Measurements from ENCODE around the gene RBP4.

Gene RBP4

DNA sequence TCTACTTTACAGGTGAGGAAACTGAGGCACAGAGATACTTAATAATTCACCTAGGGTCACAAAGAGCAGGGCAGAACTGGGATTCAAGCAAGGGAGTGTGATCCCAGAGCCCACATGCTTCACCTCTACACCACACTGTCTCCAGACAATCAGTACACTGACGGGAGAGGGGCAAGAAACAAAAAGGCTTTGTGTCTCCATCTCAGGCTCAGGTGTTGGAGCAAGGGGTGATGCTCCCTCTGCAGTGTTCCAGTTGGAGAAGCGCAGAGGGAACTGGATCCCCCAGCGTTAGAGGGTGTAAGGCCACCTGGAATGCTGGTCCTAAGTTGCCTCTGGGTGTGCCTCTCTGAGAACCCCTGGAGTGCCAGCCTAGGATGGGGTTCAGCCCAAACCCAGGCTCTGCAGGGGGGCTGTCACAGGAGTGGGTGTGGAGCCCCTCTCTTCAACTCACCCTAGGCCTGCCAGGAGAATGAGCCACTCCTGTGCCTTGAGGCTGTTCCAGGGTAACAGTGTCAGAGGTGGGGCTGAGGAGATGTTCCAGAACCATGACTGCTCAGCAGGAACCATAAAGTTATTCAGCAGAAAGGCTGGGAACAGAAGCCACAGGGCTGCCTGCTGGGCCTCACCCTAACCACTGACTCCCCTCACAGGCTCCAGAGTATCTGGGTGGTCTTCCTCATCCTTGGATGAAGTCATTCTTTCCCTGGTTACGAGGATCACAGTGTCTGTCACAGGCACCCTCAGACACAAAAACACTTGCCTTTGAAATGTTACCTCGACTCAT lies 5.5 kb downstream of the RBP4 start:
- DNase-seq (ENCODE audit: low read depth): no peak

DNA sequence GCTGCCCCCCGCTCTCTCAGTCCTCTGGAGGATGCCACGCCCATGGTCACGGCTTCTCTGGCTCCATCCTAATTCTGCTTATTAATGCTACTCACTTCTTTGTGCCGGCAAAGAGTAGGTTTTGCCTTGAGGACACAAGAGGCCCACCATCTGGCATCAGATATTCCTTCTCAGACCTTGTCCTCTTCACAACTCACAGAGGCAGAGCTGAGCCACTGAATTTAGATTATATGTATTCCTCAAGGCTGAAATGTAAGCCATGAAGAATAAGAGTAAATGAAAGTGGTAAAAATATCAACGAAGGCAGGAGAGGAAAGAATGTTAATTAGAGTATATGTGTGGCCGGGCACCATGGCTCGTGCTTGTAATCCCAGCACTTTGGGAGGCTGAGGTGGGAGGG lies 6.5 kb downstream of the RBP4 start:
- DNase-seq (ENCODE audit: low read depth): no peak

DNA sequence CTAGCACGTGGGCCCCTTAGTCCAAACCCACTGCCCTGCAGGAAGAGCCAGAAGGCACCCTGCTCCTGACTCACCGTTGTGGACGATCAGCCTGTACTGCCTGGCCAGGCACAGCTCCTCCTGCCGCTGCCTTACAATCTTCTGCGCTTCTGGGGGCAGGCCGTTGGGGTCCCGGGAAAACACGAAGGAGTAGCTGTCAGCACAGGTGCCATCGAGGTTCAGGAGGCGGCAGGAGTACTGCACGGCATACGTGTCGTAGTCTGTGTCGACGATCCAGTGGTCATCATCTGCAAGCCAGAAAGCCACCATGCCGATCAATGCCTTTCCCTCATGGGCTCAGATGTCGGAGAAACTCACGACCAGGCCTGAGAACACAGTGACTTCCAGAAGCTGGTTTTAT lies 7.3 kb downstream of the RBP4 start:
- no peak for DNase-seq (ENCODE audit: low read depth)

DNA sequence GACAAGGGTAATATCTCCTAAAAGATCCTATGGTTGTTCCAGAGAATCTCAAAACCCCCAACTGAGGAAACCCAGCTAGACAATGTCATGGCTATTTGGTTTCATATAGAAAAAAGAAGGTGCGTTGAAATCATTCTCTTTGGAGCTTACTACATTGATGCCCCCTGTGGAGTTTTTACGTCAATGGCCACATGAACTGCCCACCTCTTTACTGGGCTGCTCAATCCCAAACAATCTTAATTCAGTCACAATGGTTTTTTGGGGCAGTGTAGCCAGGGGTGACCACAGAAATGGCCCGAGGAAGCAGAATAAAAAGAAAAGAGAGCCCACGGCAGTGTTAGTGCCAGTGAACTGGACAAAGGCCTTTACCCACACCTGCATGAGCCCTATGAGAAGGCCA lies 7.8 kb downstream of the RBP4 start:
- no peak for DNase-seq (ENCODE audit: low read depth)

GRCh38 chr10:93591065-93591808 lies 9.8 kb downstream of the RBP4 start:
- no peak for DNase-seq (ENCODE audit: low read depth)

- no peak for DNase-seq (ENCODE audit: low read depth)
Measured at GRCh38 chr10:93590638-93591037, 10.4 kb downstream of the RBP4 start.

GRCh38 chr10:93589648-93590562 lies 11.1 kb downstream of the RBP4 start:
- DNase-seq (ENCODE audit: low read depth): no peak

- DNase-seq (ENCODE audit: low read depth): no peak
Measured at GRCh38 chr10:93584445-93584844, 16.6 kb downstream of the RBP4 start.

GRCh38 chr10:93580828-93581227 lies 20.2 kb downstream of the RBP4 start:
- no peak for DNase-seq (ENCODE audit: low read depth)

DNA sequence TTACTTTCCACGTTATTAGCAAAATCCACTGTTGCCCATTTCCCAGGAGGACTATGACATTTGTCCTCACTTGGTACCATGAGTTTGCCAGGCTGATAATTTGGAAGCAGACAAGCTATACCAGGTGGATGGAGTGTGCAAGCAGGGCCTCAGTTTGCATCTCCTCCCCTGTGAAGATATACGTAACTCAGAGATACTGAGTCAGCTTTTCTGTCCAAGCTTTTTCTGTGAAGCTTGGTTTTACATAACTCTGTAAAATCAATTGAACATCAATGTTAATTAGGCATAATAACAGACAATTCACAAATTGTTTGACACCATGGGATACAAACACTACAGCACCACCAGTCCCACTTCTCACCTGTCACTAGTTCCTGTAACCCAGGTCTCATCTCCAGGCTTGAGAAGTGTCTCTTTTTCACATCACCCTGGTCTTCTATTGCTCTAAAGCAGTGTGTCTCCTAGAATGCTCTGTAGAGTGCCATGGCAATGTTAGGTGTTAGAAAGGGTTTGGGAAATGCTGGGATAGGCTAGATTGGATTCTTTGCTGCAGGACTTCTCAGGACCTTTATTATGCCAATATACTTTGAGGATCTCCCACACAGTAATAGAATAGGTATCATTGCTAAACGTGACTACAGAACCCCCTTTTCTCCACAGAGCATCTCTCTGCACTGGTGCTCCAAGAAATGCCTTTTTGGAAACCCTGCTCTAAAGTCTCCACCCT lies 20.9 kb downstream of the RBP4 start:
- no peak for DNase-seq (ENCODE audit: low read depth)

DNA sequence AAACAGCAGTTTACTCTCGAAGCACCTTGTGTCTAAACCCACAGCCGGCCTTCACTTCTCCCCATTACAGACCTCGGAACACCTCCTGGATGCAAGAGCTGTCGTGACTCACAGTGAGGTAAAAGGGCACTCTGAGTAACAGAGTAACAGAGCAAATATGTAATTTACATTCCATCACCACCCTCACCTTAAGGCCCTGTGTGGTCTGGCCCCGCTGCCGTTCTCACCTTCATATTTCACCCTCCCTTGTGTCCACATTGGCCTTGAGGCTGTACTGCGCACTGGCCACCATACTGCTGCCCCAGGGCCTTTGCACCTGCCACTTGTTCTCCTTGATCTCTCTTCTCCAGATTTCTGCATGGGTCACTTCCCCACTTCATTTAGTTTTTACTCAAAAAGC lies 21.9 kb downstream of the RBP4 start:
- no peak for DNase-seq (ENCODE audit: low read depth)

DNA sequence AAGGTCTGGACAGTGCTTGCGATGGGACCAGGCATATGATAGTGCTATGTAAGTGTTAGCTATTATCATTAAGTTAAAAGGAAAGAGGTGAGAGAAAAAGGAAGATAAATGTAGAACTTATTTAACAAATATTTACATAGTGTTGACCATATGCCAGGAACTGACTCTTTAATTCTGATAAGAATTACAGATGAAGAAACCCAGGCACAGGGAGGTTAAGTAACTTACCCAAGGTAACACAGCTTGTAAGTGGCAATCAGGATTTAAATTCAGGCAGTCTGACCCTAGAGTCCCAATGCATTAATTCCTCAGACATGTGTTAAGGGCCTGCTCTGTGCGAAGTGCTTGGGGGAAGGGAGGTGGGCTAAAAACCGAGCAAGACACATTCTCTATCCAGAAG lies 23.5 kb downstream of the RBP4 start:
- DNase-seq (ENCODE audit: low read depth): no peak

GRCh38 chr10:93576888-93577287 lies 24.1 kb downstream of the RBP4 start:
- no peak for DNase-seq (ENCODE audit: low read depth)

DNA sequence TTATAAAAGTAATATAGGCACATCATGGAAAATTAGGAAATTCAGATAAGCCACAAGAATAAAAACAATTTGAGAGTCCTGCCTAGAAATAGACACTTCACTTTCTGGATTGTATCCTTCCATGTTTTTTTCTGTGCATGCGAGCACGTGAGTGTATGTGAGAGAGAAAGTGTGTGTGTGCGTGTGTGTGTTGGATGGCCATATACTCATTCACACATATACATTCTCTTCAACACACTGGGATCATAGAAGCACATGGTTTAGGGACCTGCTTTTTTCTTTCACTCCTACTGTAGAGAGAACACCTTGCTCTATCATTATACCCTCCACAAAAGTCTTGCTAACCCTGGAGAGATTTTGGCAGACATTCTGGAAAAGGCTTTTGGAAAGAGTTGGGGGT lies 27.1 kb downstream of the RBP4 start:
- DNase-seq (ENCODE audit: low read depth): no peak

DNA sequence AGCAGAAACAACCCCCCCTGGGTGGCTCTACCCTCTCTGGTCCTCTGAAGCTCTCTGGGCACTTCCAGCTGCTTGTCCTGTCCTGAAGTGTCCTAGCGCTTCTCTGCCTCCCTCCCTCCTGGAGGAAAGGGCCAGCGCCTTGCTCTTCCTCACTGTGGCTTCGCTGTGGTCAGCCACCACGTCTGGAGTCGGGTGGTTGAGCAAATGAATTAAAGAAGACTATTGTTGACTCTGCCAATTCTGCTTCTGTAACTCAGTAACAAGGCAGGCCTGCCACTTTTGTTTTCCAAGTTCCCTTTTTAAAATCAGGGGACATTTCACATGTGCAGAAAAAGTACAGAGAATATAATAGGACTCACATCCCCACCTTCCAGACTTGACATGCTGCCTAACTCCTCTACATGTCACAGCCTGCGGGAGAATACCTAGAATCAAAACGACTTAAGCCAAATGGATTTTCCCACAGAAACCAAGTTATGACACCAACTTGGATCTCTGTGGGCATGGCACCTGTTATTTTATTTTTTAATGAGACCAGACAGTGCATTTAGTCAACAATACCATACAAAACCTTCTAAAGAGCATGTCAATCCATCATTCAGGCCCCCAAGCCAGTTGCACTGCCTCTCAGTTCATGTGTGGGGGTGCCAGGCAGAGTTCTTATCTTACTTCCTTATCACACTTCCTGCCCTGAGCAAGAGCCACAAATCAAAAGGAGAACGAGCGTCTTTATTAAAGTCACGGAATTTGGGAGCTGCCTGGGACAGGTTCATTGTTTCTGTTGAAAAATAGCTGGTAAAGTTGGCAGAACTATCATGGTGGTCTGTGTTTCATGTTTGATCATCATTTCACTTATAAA lies 27.8 kb downstream of the RBP4 start:
- DNase-seq (ENCODE audit: low read depth): no peak

DNA sequence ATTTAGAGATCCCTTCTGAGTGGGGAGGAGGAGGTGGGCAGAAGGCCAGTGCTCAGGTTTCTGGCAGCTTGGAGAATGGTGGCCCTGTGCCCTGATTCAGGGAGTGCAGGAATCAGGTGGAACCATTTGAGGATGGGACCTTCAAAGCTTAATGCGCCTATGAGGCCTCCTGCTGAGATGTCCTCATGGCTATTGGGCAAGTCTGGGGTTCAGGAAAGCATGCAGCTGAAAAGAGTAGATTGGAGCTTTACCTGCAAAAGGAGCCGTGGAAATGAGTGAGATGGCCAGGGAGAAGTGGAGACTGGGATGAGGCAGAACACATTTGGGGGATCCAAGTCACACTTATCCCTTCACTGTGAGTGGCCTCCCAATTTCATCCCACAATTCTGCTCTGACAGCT lies 28.4 kb downstream of the RBP4 start:
- no peak for DNase-seq (ENCODE audit: low read depth)

DNA sequence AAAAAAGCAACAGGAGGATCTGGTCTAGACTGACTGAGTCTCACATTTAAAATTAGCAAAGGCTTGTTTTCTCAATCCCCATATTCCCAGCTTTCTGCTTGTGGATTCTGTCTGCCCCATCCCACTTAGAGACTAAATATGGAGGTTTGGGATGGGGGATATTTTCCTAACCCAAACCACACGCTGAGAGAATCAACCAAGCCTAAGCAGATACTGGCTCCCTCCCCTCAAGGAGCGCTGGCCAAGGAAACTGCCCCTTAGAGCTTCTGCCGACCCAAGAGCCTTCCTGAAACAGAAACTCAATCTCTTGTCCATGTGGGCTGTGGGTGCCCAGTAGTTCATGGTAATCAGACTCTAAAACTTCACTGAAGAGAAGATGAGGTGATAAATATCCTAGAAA lies 30.7 kb downstream of the RBP4 start:
- no peak for DNase-seq (ENCODE audit: low read depth)

DNA sequence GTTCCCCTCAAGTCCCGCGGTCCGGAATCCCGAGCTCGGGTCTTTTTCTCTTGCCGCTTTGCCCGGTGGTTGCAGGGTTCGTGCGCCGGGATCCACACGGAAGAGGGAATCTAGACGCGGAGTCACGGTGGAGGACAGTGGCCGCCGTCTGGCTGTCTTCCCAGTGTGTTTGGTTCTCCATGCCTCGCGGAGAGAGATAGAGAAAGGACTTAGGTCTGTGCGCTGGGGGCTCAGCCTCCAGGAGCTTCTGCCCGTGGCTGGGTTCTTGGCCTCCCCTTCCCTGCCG lies 33.0 kb downstream of the RBP4 start:
- no peak for DNase-seq (ENCODE audit: low read depth)

GRCh38 chr10:93567277-93568104 lies 33.5 kb downstream of the RBP4 start:
- DNase-seq (ENCODE audit: low read depth): no peak
